GM19455 (cell line): Measurements from ENCODE around the gene LHFPL6.
"Not testable (repeated sequence)": the region's sequence is repeated elsewhere in the genome, so short reads cannot be mapped to it uniquely, and the experiment has no call there.

Experiments
- ATAC-seq: cut with Tn5 transposase; IDR thresholded peaks from one replicate; pipeline ENCODE4 v1.9.1; 2021; ENCODE audit not compliant: unreplicated experiment

Gene LHFPL6

GRCh38 chr13:39364947-39365468 is 238.0 kb downstream of the LHFPL6 start:
- ATAC-seq = no peak

GRCh38 chr13:39363382-39363772 is 239.6 kb downstream of the LHFPL6 start:
- no peak for ATAC-seq

DNA sequence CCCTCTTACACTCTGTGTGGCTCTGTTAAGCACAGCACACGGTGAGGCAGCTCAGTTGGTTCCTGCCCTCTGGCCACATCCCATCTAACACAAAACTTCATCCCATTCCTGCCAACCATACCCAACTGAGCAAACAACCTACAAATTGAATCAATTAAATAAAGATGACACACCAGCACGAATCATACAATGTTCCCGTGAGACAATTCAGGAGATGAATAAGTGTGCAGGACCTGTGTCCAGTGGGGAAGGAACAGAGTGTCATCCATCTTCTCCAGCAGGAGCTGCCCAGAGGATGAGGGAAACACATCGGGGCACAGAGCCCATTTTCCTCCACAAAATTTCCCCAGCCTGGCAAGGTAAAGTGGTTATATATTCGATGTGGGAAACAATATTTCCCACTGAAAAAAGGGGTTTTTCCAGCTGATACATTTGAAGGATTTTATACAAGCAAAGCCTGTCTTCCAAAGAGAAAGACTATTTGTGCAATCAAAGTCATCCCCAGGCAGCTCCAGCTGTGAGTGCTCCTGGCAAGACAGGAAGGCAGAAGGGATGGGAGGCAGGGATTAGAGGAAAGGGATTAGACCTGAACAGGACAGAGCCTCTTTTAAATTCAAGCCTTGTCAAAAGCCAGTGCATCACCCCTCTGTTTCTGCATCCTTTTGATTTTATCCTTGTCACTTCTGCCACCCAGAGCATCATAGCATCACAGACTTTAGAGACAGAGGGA is 240.2 kb downstream of the LHFPL6 start:
- ATAC-seq = no peak

DNA sequence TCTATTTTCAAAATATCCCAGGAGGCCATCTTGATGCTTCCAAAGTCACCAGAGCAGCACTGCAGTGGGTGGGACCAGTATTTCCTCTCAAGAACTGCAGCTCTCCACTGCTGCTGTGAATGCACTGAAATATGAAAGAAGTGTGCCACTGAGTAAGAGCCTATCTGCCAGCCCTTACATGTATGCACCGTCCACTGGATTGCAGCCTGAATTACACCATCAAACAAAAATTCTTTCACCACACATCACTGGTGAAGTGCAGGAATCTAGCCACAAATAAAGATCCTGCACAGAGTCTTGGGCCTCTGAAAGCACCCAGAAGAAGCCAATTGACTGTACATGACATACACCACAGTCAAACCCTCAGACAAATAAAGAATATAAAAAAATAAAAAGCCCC is 249.0 kb downstream of the LHFPL6 start:
- ATAC-seq = no peak

DNA sequence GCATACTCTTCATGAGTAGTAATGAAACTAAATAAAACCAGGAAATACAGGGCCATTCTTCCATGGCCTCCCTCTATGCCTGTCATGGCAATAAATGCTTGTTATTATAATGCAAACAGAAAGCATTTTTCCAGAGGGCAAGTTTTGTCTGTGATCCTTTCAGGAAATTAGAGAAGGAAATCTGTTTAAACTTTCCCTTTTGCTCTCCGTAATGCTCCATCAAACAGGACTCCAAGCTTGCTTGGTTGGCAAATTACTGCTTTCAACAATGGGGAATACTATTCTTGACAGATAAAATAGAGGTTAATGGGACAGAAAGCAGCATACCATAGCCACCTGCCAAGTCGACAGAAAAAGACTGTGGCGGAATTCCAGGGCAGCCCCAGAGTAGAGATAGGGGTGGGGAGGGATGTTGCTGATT is 252.5 kb downstream of the LHFPL6 start:
- ATAC-seq = no peak

GRCh38 chr13:39349391-39349960 is 253.5 kb downstream of the LHFPL6 start:
- no peak for ATAC-seq

DNA sequence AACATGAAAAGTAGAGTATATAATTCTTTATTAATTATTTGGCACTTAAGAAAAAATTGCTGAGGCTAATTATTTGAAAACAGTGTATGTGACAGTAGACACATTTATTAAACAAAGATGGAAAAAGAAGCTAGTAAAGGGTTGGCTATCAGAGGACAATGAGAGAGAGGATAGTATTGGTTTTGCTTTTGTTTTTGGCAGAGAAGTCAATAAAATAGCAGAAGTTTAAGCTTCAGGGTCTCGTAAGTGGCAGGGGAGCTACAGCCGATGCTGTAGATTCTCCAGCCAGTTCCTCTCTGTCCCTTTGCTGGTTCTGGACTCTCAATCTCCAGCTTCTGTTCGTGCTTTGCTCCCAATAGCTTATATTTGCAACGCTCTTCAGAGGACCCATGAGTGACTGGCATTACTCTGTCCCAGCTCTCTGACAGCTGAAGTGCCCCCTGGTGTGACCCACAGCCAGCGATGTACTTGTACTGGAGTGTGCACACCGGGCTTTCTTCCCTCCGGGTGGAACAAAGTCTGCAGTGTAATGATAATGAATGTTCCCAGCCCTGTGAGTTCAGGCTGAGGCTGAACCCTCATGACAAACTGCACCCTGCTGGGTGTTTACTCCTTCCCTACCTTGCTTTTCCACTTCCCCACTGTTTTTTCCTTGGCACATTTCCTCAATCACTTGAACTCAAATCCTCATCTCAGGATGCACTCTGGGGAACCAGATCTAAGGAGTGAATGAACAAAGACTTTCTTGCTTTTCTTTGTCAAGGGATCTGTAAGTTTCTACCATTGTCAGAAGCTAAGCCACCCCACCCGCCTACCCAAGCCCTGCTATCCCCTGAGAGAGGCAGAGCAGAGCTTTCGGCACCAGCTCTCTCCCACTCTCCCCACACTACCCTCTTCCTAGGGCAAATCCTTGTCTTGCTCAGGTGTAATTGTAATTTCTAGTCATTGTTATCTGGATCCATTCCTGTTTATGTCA is 254.8 kb downstream of the LHFPL6 start:
- ATAC-seq = no peak

DNA sequence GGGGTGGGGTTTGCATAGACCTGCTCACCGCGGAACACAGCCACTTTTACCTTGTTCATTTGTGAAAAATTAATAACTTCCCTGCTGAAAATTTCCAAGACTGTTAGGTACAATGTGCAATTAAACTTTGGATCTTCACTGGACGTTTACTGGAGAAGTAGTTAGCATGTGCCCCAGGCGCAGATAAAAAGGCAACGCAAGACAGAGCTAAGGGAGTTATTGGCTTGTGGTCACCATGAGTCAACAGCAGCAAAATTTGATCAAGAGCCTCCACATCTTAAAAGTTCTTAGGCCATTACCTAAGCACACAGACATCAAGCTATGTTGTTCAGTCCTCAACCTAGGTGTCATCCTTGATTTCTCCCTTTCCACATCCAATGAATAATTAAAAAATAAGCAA is 257.0 kb downstream of the LHFPL6 start:
- no peak for ATAC-seq

- no peak for ATAC-seq
These were observed 261.7 kb downstream of the LHFPL6 start for GRCh38 chr13:39341251-39341650.

DNA sequence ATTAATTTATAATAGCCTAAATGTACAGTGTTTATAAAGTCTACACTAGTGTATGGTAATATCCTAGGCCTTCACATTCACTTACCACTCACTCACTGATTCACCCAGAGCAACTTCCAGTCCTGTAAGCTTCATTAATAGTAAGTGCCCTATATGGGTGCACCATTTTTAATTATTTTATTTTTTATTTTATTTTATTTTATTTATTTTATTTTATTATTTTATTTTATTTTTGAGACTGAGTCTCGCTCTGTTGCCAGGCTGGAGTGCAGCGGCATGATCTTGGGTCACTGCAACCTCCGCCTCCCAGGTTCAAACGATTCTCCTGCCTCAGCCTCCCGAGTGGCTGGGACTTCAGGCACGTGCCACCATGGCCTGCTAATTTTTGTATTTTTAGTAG is 264.9 kb downstream of the LHFPL6 start:
- ATAC-seq = not testable (repeated sequence)

GRCh38 chr13:39336937-39337336 is 266.1 kb downstream of the LHFPL6 start:
- no peak for ATAC-seq

GRCh38 chr13:39336207-39336606 is 266.8 kb downstream of the LHFPL6 start:
- no peak for ATAC-seq

- no peak for ATAC-seq
These were observed 267.3 kb downstream of the LHFPL6 start for GRCh38 chr13:39335721-39336120.

- ATAC-seq = no peak
These were observed 272.5 kb downstream of the LHFPL6 start for GRCh38 chr13:39330504-39330903.

DNA sequence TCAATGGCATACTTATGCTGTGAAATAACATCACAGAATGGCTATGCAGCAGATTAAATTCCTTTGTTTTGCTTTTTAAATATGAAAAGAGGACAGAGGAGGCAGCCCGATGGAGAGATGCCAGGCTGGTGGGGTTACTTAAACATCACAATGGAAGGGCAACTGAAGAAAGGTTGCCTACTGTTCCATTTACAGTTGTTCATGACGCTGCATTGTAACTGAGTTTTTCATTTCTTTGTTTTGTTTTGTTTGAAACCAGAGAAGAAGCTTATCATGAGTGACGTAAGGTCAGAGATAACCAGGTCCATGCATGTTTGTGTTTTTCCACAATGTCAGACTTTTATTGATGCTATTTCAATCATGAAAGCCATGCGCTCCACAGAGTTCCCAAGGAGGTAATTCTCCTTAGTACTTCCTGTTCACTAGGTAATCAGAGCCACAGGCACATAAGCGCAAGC is 273.8 kb downstream of the LHFPL6 start:
- ATAC-seq = no peak

DNA sequence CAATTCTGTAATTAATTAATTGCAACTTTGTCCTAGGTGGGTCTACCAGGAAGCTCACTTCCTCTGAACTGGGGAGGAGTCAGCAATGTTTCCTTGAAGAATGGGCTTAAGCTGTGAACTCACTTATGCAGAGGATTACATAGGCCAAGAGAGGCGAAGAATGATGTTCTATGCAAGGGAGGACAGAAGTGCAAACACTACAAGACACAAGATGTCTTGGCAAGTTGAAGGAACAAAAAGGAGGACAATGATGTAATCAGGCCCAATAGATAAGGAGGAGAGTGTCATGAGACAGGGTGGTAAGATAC is 275.9 kb downstream of the LHFPL6 start:
- no peak for ATAC-seq

- no peak for ATAC-seq
These were observed 276.4 kb downstream of the LHFPL6 start for GRCh38 chr13:39326469-39327171.

GRCh38 chr13:39324806-39325311 is 278.1 kb downstream of the LHFPL6 start:
- no peak for ATAC-seq

DNA sequence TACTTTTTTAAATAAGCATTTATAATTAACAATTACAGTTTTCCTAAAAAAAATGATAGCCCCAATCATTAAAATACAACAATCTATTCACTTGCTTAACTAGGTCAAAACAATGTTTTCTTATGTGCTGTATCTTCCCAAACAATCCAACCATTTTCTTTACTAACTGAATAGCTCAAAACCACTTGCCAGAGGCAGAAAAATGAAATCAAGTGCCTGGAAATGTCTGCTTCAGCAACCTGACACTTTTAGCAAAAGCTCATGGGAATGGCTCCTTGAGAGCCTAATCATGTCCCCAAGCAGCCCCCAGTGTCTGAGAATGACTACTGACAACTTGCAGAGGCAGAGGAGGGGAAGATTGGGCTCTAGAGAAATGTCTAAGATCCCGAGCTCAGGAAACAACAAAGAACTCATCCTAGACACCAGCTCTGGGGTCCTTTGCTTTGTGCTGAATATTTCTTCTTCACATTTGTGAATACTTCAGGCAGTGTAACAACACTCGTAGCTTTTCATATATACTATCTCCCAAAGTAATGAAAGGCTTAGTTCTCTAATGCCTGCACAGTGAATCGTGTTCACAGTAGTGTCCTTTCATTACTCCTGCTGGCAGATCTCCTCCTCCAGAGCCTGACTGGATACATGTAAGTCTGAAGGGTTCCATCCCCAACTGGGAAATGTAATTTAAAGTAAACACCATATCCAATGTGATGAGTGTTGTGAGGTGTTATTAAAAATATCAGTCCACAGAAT is 280.0 kb downstream of the LHFPL6 start:
- no peak for ATAC-seq

DNA sequence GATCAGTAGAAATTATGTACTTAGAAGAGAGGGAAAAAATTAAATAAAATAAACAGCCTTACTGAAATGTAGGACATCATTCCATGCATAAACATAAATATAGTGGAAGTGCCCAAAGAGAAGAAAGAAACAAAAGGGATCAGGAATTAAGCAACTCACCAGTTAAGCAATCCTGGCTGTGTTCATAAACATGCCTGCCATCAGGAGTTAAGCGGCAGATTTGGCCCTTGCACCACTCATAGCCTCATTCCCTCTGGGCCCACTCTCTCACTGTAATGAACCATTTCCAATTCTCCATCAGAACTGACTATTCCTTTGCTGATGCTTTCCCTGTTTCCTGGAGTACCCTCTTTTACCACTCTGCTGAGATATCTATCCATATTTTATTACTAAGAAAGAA is 281.4 kb downstream of the LHFPL6 start:
- ATAC-seq = no peak
